Activated CD4-positive, CD25-positive, alpha-beta regulatory T cell (primary cell): ENCODE measurements around the gene TTLL13.
"Not testable (repeated sequence)": the region's sequence is repeated elsewhere in the genome, so short reads cannot be mapped to it uniquely, and the experiment has no call there.

Experiments used
- DNase-seq, 4 experiments: peaks; one replicate each; lab custom pipeline; 2025; lab: John Stamatoyannopoulos, UW

TTLL13 gene

DNA sequence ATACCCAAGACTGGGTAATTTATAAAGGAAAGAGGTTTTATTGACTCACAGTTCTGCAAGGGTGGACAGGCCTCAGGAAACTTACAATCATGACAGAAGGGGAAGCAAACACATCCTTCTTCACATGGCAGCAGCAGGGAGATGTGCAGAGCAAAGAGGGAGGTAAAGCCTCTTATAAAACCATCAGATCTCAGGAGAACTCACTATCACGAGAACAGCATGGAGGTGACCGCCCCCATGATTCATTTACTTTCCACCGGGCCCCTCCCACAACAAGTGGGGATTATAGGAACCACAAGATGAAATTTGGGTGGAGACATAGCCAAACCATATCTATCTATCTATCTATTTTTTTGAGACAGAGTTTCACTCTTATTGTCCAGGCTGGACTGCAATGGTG, 10.0 kb upstream of the TTLL13 start:
- DNase-seq, result no peak

- no peak for DNase-seq
Observed at GRCh38 chr15:90240856-90241255, 8.5 kb upstream of the TTLL13 start.

DNA sequence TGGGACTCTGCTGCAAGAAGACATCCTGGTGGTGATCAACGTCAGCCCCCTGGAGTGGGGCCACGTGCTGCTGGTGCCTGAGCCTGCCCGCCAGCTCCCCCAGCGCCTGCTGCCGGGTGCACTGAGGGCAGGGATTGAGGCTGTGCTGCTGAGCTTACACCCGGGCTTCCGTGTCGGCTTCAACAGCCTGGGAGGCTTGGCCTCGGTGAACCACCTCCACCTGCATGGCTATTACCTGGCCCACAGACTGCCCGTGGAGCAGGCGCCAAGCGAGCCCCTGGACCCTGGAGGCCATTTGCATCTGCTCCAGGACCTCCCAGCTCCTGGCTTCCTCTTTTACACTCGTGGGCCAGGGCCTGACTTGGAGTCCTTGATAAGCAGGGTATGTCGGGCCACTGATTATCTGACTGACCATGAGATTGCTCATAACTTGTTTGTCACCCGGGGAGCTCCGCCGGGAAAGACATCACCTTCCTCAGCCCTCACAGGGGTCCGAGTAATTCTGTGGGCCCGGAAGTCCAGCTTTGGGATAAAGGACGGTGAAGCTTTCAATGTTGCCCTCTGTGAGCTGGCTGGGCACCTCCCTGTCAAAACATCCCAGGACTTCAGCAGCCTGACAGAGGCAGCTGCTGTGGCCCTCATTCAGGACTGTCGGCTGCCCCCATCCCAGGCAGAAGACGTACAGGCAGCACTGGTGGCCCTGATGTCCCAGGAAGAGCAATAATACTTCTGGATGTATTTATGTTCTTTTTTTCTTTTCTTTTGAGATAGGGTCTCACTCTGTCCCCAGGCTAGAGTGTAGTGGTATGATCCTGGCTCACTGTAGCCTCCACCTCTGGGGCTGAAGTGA, 7.8 kb upstream of the TTLL13 start:
- DNase-seq, result no peak

DNA sequence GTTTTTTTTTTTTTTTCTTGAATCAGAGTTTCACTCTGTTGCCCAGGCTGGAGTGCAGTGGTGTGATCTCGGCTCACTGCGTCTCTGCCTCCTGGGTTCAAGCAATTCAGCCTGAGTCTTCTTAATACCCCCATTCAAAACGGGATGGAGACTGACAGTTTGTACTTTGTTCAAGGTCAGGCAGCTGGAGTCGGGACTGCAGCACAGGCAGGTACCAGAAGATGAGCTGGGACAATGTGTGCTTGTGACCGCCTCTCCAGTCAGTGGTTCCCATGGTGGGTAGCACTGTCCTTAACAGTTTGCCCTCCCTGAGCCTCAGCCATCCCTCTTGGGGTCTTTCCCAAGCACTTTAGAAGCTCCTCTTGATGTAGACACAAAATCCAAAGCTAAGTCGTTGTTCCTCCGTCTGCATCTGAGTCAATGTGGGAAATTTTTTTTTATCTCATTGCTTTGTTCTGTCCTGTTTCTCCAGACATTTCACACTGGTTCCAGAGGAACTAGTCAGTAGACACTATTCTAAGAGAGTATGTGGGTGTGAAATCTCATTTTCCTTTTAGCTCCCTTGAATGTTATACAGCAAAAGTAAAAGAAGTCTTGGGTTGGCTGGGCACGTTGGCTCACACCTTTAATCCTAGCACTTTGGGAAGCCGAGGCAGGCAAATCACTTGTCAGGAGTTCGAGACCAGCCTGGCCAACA, 5.3 kb upstream of the TTLL13 start:
- DNase-seq, result no peak

DNA sequence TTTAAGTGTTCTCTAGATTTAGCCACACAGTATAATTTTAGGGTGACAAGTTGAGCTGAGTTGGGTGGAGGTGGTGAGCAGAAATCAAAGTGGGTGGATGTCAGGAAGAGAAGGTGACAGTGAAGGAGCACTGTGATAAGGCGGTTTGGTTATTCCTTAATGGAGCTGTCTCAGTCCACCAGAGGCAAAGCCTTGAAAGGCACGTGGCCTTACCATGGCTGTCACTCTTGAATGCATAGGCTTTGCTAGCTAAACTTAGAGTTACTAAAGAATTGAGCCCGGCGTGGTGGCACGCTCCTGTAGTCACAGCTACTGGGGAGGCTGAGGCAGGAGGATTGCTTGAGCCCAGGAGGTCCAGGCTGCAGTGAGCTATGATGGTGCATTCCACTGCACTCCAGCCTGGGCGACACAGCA, 560 bp upstream of the TTLL13 start:
- no peak for DNase-seq

- DNase-seq, result no peak
Observed at GRCh38 chr15:90257776-90258175, 8.4 kb downstream of the TTLL13 start.

DNA sequence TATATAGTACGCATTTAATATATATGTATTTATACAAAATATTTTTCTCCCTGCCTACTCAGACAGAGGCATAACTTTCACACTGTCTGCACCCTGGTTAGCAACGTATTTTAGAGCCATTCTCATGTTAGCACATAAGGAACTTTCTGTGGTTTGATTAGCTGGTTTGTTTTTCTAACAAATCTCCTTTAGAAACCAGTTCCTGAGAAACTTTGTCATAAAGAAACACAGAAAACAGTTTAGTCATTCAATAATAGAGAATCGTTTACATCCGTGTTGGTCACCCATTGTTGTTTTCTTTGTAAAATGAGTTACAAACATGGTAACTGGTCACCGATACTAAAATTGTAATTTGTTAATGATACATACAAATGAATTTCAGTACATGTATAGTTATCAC, 10.2 kb downstream of the TTLL13 start:
- no peak for DNase-seq

GRCh38 chr15:90260731-90261130, 11.4 kb downstream of the TTLL13 start:
- DNase-seq, result not testable (repeated sequence)

DNA sequence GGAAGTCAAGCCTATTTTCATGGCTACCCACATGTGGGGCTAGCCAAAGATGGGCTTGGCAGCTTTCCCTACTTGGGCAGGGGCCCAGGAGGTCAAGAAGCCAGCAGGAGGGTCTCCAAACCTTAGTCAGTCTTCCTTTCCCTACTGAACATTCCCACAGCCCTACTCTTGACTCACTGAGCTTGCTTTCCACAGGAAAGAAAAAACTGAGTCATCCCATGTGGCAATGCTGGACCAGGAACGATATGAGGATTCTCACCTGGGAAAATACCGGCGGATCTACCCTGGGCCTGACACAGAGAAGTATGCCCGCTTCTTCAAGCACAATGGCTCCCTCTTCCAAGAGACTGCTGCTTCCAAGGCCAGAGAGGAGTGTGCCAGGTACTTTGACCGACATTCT, 12.5 kb downstream of the TTLL13 start:
- DNase-seq, result no peak

DNA sequence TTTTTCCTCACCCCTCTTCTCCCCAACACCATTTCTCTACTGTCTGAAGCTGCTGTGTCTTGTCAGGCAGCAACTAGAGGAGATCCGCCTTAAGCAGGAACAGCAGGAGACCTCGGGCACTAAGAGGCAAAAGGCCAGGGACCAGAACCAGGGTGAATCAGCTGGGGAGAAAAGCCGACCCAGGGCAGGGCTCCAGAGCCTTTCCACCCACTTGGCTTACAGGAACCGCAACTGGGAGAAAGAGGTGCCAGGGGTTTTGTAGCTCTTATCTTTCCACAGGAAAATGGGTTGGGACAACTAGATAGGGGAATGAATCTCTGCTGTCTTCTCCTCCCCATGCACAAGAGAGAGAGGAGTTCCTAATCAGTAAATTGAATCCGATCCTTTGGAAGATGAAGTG, 13.1 kb downstream of the TTLL13 start:
- DNase-seq, result no peak

DNA sequence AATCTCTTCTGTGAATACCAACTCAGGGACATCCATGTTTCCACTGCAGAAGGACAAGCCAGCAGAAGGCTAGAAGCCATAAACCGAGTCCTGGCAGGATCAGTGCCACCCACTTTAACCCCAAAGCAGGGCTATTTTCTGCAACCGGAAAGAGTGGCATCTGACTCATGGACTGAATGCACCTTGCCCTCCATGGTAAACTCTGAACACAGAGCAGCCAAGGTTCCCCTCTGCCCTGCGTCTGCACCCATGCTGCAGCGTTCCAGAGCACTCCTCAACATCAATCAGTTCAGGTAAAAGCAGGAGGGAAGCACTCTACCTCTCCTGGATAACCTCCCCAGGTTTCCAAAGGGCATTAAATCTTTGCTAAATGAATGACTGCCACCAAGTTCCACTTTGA, 15.3 kb downstream of the TTLL13 start:
- DNase-seq, result no peak

DNA sequence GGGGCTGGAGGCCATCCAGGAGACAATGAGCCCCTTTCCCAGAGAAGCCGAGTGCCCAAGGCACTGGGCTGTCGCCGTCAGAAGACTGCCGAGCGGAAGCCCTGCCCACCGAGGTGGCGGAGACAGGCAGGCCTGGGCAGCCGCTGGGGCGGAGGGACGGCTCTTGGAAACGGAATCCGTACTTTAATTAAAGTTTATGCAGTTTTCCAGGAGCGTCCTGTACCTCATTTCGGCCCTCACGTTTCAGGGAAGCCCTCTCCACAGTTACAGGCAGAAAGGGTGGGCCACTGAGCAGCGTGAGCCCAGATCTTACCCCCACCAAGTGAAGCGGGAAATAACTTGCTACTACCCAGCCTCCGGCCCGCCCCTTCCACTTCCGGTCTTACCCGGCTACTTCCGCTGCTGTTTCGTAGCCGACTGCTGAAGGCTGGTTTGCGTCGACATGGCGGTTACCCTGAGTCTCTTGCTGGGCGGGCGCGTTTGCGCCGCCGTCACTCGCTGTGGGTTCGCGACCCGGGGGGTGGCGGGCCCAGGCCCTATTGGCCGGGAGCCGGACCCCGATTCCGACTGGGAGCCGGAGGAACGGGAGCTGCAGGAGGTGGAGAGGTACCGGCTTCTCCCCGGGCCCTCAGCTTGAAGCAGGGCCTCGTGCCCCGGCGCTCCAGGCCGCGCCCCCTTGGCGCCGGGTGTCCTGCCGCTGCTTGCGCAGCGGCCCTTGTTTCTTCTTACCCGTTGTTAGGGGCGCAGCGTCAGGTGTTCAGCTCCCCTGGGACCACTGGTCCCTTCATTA, 16.1 kb downstream of the TTLL13 start, which contains the start of gene NGRN:
TSS of gene NGRN (plus strand) at position 402 of the 790 bp plus-strand sequence. CDS start at position 443, 41 bp downstream.
- peak; percentile 67 to 85 (median 82) for DNase-seq

DNA sequence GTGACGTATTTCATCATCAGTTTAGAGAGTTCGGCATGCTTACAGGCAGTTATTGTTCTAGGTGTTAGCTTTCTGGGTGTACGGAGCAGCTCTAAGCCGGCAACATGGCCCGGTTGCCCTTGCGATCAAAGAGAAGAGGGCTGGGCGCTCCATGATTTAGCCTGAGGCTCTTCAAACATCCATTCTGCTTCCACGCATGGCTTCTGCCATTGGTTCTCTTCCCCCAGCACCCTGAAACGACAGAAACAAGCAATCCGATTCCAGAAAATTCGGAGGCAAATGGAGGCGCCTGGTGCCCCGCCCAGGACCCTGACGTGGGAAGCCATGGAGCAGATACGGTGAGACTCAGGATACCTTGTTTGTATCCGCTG, 16.7 kb downstream of the TTLL13 start:
- DNase-seq, result peak in 2 of 4 experiments; percentile 16 to 24

DNA sequence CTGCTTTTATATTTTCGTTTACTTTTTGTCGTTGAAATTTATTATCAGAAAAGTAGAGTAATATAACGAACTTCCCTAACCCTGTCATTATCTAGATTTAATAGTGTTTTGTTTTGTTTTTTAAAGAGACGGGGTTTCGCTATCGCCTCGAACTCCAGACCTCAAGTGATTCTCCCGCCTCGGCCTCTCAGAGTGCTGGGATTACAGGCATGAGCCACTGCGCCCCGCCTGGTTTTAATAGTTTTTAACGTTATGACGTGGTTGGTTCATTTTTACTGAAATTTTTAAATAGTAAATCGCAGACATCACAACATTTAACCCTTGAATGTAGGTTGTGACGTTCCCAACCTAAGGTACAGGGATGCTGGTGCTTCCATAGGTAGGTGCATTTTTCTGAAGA, 17.1 kb downstream of the TTLL13 start:
- no peak for DNase-seq

- DNase-seq, result no peak
Observed at GRCh38 chr15:90268415-90268814, 19.1 kb downstream of the TTLL13 start.

- DNase-seq, result no peak
Observed at GRCh38 chr15:90270502-90271150, 21.3 kb downstream of the TTLL13 start.

DNA sequence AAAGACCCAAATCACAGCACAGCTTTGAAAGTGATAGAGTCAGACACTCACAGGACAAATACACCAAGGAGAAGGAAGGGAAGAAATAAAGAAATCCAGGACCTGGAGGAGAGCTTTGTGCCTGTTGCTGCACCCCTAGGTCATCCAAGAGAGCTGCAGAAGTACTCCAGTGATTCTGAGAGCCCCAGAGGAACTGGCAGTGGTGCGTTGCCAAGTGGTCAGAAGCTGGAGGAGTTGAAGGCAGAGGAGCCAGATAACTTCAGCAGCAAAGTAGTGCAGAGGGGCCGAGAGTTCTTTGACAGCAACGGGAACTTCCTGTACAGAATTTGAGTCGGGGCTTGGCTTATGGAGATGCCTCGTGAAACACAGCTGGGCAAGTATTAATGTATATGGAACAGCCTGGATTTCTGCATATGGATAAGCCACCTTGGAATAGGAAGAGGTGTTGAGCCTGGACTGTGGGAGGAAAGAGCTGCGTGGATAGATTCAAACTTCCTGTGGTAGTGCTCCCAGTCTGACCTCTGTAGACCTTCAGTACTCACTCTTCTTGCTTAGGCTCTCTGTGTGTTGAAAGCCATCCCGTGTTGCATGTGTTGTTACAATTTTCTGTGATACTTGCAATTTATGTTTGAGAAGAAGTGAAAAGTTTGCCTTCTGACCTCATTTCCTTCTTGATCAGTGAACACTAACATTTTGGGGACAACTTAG, 22.3 kb downstream of the TTLL13 start:
- DNase-seq, result no peak

GRCh38 chr15:90278467-90278866, 29.1 kb downstream of the TTLL13 start:
- DNase-seq, result not testable (repeated sequence)

- DNase-seq, result not testable (repeated sequence)
Observed at GRCh38 chr15:90280743-90281142, 31.4 kb downstream of the TTLL13 start.

GRCh38 chr15:90281637-90282036, 32.3 kb downstream of the TTLL13 start:
- not testable (repeated sequence) for DNase-seq

- DNase-seq, result peak in 1 of 4 experiments; percentile 17
Observed at GRCh38 chr15:90286678-90287077, 37.3 kb downstream of the TTLL13 start.
